Progenitor cell of endocrine pancreas (in vitro differentiated cells): ENCODE measurements around the gene SMARCA4. TPM values are rescaled to one million over a fixed set of nuclear protein-coding genes. Genes with fewer than 3 reads are reported as not detected.

ENCODE experiments used
- DNase-seq: peaks from one replicate; pipeline ENCODE4 v3.0.0; 2021; ENCODE audit warnings: low spot score; ENCODE audit not compliant: unreplicated experiment
- H3K27ac Mint-ChIP-seq: 2 replicates; pipeline ENCODE4 v1.8.0; 2021; ENCODE audit warnings: mild to moderate bottlenecking, moderate library complexity, mixed read lengths
- H3K27me3 Mint-ChIP-seq: 2 replicates; pipeline ENCODE4 v1.8.0; 2021; ENCODE audit warnings: mixed read lengths
- H3K36me3 Mint-ChIP-seq: 2 replicates; pipeline ENCODE4 v1.8.0; 2022; ENCODE audit warnings: mixed read lengths; ENCODE audit not compliant: insufficient read depth
- H3K4me1 Mint-ChIP-seq: 2 replicates; pipeline ENCODE4 v1.8.0; 2021; ENCODE audit warnings: low read depth, mixed read lengths
- H3K4me3 Mint-ChIP-seq: 2 replicates; pipeline ENCODE4 v1.8.0; 2021; ENCODE audit warnings: low read depth, mild to moderate bottlenecking, moderate library complexity, mixed read lengths
- H3K9me3 Mint-ChIP-seq: 2 replicates; pipeline ENCODE4 v1.8.0; 2021; ENCODE audit warnings: low read depth, mixed read lengths
- total RNA-seq: library from RNA; stranded (reverse); gene quantifications from 2 replicates; pipeline ENCODE4 v1.2.1, GENCODE V29; 2021
- TF ChIP-seq, protein P1 (sequence below): fragments of 200-600 bp; sonication (generic); IDR thresholded peaks from one replicate; pipeline ENCODE4 v1.5.0; 2021; ENCODE audit warnings: antibody characterized with exemption, mild to moderate bottlenecking; ENCODE audit not compliant: unreplicated experiment

The SMARCA4 gene
- total RNA-seq, 1 donor from 2014 or later: 334 TPM

GRCh38 chr19:11105014-11105636, 144.3 kb downstream of the SMARCA4 start:
- H3K27ac Mint-ChIP-seq: no peak overlapping the region

GRCh38 chr19:11106477-11106876, 145.6 kb downstream of the SMARCA4 start:
- peaks cover 18% of the 10 kb centered on the region for H3K36me3 Mint-ChIP-seq
- no peak overlapping the region for H3K27ac Mint-ChIP-seq
- H3K4me1 Mint-ChIP-seq: no peaks in the 10 kb centered on the region
- H3K27me3 Mint-ChIP-seq: no peaks in the 10 kb centered on the region
- no peaks in the 10 kb centered on the region for H3K9me3 Mint-ChIP-seq
- H3K4me3 Mint-ChIP-seq: no peak overlapping the region
- no peak for DNase-seq
- TF ChIP-seq, protein P1, sequence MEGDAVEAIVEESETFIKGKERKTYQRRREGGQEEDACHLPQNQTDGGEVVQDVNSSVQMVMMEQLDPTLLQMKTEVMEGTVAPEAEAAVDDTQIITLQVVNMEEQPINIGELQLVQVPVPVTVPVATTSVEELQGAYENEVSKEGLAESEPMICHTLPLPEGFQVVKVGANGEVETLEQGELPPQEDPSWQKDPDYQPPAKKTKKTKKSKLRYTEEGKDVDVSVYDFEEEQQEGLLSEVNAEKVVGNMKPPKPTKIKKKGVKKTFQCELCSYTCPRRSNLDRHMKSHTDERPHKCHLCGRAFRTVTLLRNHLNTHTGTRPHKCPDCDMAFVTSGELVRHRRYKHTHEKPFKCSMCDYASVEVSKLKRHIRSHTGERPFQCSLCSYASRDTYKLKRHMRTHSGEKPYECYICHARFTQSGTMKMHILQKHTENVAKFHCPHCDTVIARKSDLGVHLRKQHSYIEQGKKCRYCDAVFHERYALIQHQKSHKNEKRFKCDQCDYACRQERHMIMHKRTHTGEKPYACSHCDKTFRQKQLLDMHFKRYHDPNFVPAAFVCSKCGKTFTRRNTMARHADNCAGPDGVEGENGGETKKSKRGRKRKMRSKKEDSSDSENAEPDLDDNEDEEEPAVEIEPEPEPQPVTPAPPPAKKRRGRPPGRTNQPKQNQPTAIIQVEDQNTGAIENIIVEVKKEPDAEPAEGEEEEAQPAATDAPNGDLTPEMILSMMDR: no peak

More at GRCh38 chr19:11105014-11105636, 144.3 kb downstream of the SMARCA4 start:
- Mint-ChIP-seq H3K36me3 (peaks cover 17% of the 10 kb centered on the region), H3K27me3 (no peaks in the 10 kb centered on the region), H3K9me3 (no peaks in the 10 kb centered on the region), H3K4me1 (no peaks in the 10 kb centered on the region), H3K4me3 (no peak overlapping the region)
- DNase-seq: no peak
- TF ChIP-seq, protein P1: no peak

DNA sequence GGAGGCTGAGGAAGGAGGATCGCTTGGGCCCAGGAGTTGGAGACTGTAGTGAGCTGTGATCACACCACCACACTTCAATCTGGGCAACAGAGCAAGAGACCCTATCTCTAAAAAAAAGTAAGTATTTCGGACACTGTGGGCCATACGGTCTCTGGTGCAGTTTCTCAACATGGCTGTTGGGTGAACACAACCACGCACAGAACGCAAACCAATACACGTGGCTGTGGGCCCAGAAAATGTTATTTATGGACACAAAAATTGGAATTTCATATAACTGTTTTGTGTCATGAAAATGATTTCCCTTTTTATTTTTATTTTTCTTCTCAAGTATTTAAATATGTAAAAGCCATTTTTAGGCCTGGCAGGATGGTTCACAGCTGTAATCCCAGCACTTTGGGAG, 147.9 kb downstream of the SMARCA4 start:
- TF ChIP-seq, protein P1: no peak
- H3K36me3 Mint-ChIP-seq: peaks cover 18% of the 10 kb centered on the region
- no peak for DNase-seq
- no peak overlapping the region for H3K27ac Mint-ChIP-seq
- H3K9me3 Mint-ChIP-seq: no peaks in the 10 kb centered on the region
- H3K27me3 Mint-ChIP-seq: no peaks in the 10 kb centered on the region
- H3K4me1 Mint-ChIP-seq: no peaks in the 10 kb centered on the region
- no peak overlapping the region for H3K4me3 Mint-ChIP-seq

- Mint-ChIP-seq H3K27ac (no peak overlapping the region), H3K4me3 (no peak overlapping the region), H3K9me3 (no peaks in the 10 kb centered on the region), H3K36me3 (peaks cover 16% of the 10 kb centered on the region), H3K27me3 (no peaks in the 10 kb centered on the region), H3K4me1 (no peaks in the 10 kb centered on the region)
- no peak for DNase-seq
- TF ChIP-seq, protein P1: no peak
These were observed 150.4 kb downstream of the SMARCA4 start for GRCh38 chr19:11111117-11111770.

DNA sequence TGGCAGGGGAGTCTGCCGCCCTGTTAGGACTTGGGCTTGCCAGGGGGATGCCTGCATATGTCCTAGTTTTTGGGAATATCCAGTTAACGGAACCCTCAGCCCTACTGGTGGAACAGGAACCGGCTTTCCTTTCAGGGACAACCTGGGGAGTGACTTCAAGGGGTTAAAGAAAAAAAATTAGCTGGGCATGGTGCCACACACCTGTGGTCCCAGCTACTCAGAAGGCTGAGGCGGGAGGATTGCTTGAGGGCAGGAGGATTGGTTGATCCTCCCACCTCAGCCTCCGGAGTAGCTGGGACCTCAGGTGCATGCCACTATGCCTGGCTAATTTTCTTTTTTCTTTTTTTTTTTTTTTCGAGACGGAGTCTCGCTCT, 150.9 kb downstream of the SMARCA4 start:
- Mint-ChIP-seq H3K36me3 (peaks cover 20% of the 10 kb centered on the region), H3K27me3 (no peaks in the 10 kb centered on the region), H3K4me3 (no peak overlapping the region), H3K4me1 (no peaks in the 10 kb centered on the region), H3K9me3 (no peaks in the 10 kb centered on the region), H3K27ac (no peak overlapping the region)
- TF ChIP-seq, protein P1: no peak
- no peak for DNase-seq

Other genes starting within 250 kb of the SMARCA4 start
- gene DNM2, start 243.0 kb upstream of the SMARCA4 start, total RNA-seq: 124 and 127 TPM in 2 replicates
- gene TMED1, start 124.8 kb upstream of the SMARCA4 start, total RNA-seq: 32.6 and 39.3 TPM in 2 replicates
- 0.31 and 0.33 TPM in 2 replicates for gene C19orf38, start 112.6 kb upstream of the SMARCA4 start, total RNA-seq
- 77.6 and 86.0 TPM in 2 replicates for gene CARM1, start 89.5 kb upstream of the SMARCA4 start, total RNA-seq
- 49.1 and 53.3 TPM in 2 replicates for gene YIPF2, start 32.4 kb upstream of the SMARCA4 start, total RNA-seq
- 25.6 and 29.4 TPM in 2 replicates for gene TIMM29, start 32.2 kb upstream of the SMARCA4 start, total RNA-seq
- gene LDLR, start 128.4 kb downstream of the SMARCA4 start, total RNA-seq: 67.3 and 73.2 TPM in 2 replicates
- 22.8 and 24.3 TPM in 2 replicates for gene SPC24, start 194.8 kb downstream of the SMARCA4 start, total RNA-seq
- gene KANK2, start 236.5 kb downstream of the SMARCA4 start, total RNA-seq: 27.6 and 29.1 TPM in 2 replicates